H7 (cell line): Measurements from ENCODE around the gene LRRC28. TPM values are rescaled to one million over a fixed set of nuclear protein-coding genes. Genes with fewer than 3 reads are reported as not detected.

Experiments used
- DNase-seq: peaks from one replicate; pipeline ENCODE4 v3.0.0; 2012
- H3K27me3 ChIP-seq: 2 replicates; pipeline ENCODE4 v1.6.0; 2011; ENCODE audit warnings: mild to moderate bottlenecking, low read length; ENCODE audit not compliant: control insufficient read depth, insufficient read depth
- H3K36me3 ChIP-seq: replicated peaks from 2 replicates; pipeline ENCODE4 v1.5.1; 2011; ENCODE audit warnings: low read length; ENCODE audit not compliant: control insufficient read depth, insufficient read depth
- H3K4me3 ChIP-seq: 2 replicates; pipeline ENCODE4 v1.5.1; 2011; ENCODE audit warnings: low read depth, mild to moderate bottlenecking, control low read depth, low read length, moderate library complexity; ENCODE audit not compliant: insufficient read depth
- total RNA-seq: library from RNA; depleted of rRNA; stranded (reverse); fragments of >200 nt; shearing (Covaris generic); gene quantifications from 2 replicates; pipeline ENCODE4 v1.2.3, GENCODE V29; 2014

Gene LRRC28
- total RNA-seq, 1 experiment from 2014 or later: 25.0 TPM

- Histone ChIP-seq H3K4me3 (no peak overlapping the region), H3K36me3 (no peaks in the 10 kb centered on the region), H3K27me3 (no peaks in the 10 kb centered on the region)
- no peak for DNase-seq
Measured at GRCh38 chr15:99267957-99268356, 16.7 kb downstream of the LRRC28 start.

- H3K4me3 ChIP-seq: no peak overlapping the region
- H3K27me3 ChIP-seq: no peaks in the 10 kb centered on the region
- no peak for DNase-seq
- H3K36me3 ChIP-seq: no peaks in the 10 kb centered on the region
Measured at GRCh38 chr15:99268431-99268830, 17.1 kb downstream of the LRRC28 start.

DNA sequence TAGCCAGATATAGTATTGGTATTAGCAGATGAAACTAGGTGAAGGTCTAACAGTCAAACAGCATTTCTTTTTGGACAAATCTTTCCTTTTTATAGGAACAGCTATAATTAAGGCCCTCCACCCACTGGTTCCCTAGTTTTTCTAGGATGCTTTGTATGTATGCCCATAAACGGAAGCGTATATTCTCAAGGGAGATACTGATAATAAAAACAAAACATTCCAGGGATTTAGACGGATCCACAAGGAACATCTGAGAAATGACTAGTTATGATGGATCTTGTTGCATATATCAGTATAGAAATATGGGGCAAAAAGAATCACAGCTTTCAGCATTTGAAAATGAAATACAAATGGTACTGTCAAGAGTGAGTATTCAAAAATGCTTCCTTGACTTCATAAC lies 22.5 kb downstream of the LRRC28 start:
- no peaks in the 10 kb centered on the region for H3K27me3 ChIP-seq
- DNase-seq: no peak
- no peak overlapping the region for H3K4me3 ChIP-seq
- no peaks in the 10 kb centered on the region for H3K36me3 ChIP-seq

GRCh38 chr15:99275061-99275460 lies 23.8 kb downstream of the LRRC28 start:
- Histone ChIP-seq H3K27me3 (no peaks in the 10 kb centered on the region), H3K4me3 (no peak overlapping the region), H3K36me3 (no peaks in the 10 kb centered on the region)
- DNase-seq: no peak

DNA sequence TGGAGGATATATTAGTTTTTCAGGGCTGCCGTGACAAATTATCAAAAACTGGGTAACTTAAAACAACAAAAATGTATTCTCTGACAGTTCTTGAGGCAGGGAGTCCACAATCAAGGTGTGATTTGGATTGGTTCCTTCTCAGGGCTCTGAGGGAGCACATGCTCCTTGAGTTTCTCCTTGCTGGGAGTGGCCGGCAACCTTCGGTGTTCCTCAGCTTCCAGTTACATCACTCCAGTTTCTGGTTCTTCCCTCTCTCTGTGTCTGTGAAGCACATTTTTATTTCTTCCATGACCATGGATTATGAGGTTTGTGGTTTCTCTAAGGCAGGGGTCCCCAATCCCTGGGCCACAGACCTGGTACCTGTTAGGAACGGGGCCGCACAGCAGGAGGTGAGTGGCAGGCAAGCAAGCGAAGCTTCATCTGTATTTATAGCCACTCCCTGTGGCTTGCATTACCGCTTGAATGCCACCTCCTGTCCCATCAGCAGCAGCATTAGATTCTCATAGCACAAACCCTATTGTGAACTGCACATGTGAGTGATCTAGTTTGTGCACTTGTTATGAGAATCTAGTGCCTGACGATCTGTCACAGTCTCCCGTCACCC lies 24.3 kb downstream of the LRRC28 start:
- H3K27me3 ChIP-seq: no peaks in the 10 kb centered on the region
- no peaks in the 10 kb centered on the region for H3K36me3 ChIP-seq
- no peak for DNase-seq
- no peak overlapping the region for H3K4me3 ChIP-seq

- Histone ChIP-seq H3K4me3 (no peak overlapping the region), H3K27me3 (no peaks in the 10 kb centered on the region), H3K36me3 (no peaks in the 10 kb centered on the region)
- DNase-seq: no peak
Measured at GRCh38 chr15:99279290-99279689, 28.0 kb downstream of the LRRC28 start.

DNA sequence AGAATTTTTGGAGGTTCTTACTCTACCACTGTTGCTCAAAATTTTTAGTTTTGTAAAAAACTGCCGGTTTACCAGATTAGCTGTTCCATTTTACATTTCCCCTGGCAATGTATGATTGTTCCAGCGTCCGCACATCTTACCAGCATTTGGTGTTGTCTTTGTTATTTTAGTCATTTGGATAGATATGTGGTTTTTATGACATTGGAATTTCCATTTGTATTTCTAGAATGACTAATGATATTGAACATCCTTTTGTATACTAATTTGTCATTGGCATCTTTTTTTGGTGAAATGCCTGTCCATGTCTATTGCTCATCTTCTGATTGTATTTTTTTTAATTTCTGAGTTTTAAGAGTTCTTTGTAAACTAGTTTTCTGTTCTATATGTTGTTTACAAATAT lies 28.5 kb downstream of the LRRC28 start:
- Histone ChIP-seq H3K4me3 (no peak overlapping the region), H3K36me3 (no peaks in the 10 kb centered on the region), H3K27me3 (no peaks in the 10 kb centered on the region)
- no peak for DNase-seq

- no peak for DNase-seq
- no peaks in the 10 kb centered on the region for H3K27me3 ChIP-seq
- H3K36me3 ChIP-seq: no peaks in the 10 kb centered on the region
- no peak overlapping the region for H3K4me3 ChIP-seq
Measured at GRCh38 chr15:99282121-99282520, 30.8 kb downstream of the LRRC28 start.

GRCh38 chr15:99282586-99282985 lies 31.3 kb downstream of the LRRC28 start:
- Histone ChIP-seq H3K4me3 (no peak overlapping the region), H3K27me3 (no peaks in the 10 kb centered on the region), H3K36me3 (no peaks in the 10 kb centered on the region)
- no peak for DNase-seq

DNA sequence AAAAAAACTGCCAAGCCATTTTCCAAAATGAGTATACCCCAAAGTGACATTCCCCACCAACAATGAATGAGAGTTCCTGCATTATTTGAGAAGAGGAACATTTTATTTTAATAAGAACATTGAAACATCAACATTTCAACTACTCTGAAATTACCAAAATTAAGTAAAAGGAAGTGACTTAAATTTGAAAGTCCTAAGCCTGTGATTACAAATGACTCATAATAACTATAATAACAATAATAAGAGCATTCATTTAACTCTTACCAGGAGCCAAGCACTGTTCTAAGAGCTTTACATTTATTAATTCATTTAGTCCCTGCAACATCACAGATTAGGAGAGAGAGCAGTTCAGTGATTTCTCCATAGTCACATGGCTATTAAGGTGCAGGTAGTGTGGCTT lies 32.4 kb downstream of the LRRC28 start:
- H3K4me3 ChIP-seq: no peak overlapping the region

GRCh38 chr15:99291643-99292042 lies 40.4 kb downstream of the LRRC28 start:
- no peaks in the 10 kb centered on the region for H3K36me3 ChIP-seq
- H3K4me3 ChIP-seq: no peak overlapping the region
- no peak for DNase-seq
- H3K27me3 ChIP-seq: no peaks in the 10 kb centered on the region

More for the DNA sequence above, 32.4 kb downstream of the LRRC28 start:
- Histone ChIP-seq H3K27me3 (no peaks in the 10 kb centered on the region), H3K36me3 (no peaks in the 10 kb centered on the region)
- DNase-seq: no peak

DNA sequence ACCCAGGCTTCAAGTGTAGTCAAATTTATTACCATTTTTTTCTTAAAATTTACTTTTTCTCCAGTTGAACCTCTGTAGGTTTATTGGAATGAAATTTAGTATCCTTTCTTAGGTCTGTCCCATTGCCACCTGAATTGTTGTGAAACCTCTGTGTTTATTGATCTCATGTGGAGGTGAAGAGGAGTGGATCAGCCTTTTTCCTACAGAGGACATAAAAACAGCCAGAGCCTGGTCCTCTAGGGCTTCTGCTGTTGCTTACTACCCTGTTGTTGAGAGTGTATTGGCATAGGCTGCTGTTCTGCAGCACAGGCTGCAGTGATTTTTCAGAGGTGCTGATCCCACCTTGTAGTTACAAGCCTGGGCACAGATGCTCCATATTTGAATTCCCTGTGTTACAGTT lies 44.6 kb downstream of the LRRC28 start:
- no peaks in the 10 kb centered on the region for H3K27me3 ChIP-seq
- H3K4me3 ChIP-seq: no peak overlapping the region
- H3K36me3 ChIP-seq: no peaks in the 10 kb centered on the region
- DNase-seq: no peak

DNA sequence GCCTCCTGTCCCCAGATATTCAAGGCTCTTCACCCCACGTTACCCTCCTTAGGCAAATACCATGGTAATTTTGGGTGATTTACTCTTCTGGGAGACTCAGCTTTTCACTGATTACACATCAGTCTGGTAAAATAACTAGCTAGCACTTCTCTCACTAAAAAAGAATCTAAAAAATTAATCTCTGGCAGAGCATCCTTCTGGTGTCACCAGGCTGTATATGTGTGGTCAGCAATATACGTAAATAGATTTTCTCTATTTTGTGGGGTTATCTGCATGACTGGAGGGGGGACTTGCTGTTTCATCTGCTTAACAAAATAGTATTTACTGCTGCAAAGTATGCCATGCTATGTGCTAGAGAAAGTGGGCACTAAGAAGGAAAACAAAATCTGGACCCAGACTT lies 45.1 kb downstream of the LRRC28 start:
- H3K27me3 ChIP-seq: no peaks in the 10 kb centered on the region
- no peak overlapping the region for H3K4me3 ChIP-seq
- no peaks in the 10 kb centered on the region for H3K36me3 ChIP-seq
- no peak for DNase-seq

DNA sequence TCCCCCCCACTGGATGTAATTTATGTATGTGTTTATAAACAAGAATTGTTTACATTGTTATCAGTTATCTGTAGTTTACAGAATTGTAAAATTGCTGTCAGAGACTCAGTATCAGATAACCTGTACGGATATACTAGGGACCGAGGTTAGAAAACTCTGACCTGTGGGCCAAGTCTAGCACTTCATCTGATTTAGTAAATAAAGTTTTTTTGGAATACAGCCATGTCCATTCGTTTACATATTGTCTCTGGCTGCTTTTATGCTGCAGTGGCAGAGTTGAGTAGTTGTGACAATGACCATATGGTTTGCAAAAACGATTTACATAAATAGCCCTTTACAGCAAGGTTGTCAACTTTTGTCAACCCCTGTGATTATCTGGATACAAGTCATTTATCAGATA lies 52.6 kb downstream of the LRRC28 start:
- no peak overlapping the region for H3K4me3 ChIP-seq
- DNase-seq: no peak
- H3K27me3 ChIP-seq: no peaks in the 10 kb centered on the region

GRCh38 chr15:99305761-99306505 lies 54.7 kb downstream of the LRRC28 start:
- no peak overlapping the region for H3K4me3 ChIP-seq
- DNase-seq: no peak
- H3K36me3 ChIP-seq: no peaks in the 10 kb centered on the region
- H3K27me3 ChIP-seq: no peaks in the 10 kb centered on the region

More for the DNA sequence above, 52.6 kb downstream of the LRRC28 start:
- no peaks in the 10 kb centered on the region for H3K36me3 ChIP-seq
